ENCODE data around the gene A4GNT.

GRCh38 chr3:138082085-138082991, 49.9 kb downstream of the A4GNT start:
- TF ChIP-seq EZH2 (IDR thresholded peaks at IDR 0.05; ENCODE audit: borderline replicate concordance, insufficient read depth, low read length, poor library complexity, severe bottlenecking), result no peak
- no peak for TF ChIP-seq CTCF (IDR thresholded peaks at IDR 0.05; ENCODE audit: poor library complexity, severe bottlenecking)
- TF ChIP-seq EP300 (conservative IDR thresholded peaks at IDR 0.05; ENCODE audit: poor library complexity, severe bottlenecking), result no peak
- no peak for TF ChIP-seq POLR2AphosphoS5 (IDR thresholded peaks at IDR 0.05)
- TF ChIP-seq RAD21 (conservative IDR thresholded peaks at IDR 0.05), result no peak
- TF ChIP-seq MXI1 (conservative IDR thresholded peaks at IDR 0.05; ENCODE audit: poor library complexity, severe bottlenecking), result no peak
- no peak for TF ChIP-seq SMC3 (conservative IDR thresholded peaks at IDR 0.05; ENCODE audit: poor library complexity)

All from neural cell (in vitro differentiated cells).